Colonic mucosa (tissue), 4 donors: ENCODE measurements around the gene MAP2K1. TPM values are rescaled to one million over a fixed set of nuclear protein-coding genes. Genes with fewer than 3 reads are reported as not detected.
"Not testable (repeated sequence)": the region's sequence is repeated elsewhere in the genome, so short reads cannot be mapped to it uniquely, and the experiment has no call there.

Experiments used
- DNase-seq: peaks from one replicate; pipeline ENCODE4 v3.0.0-alpha.2; 2020
- H3K27ac ChIP-seq: fragments of 200-600 bp; one replicate; pipeline ENCODE4 v1.8.0; 2021
- H3K27me3 ChIP-seq: fragments of 200-600 bp; one replicate; pipeline ENCODE4 v1.8.0; 2021
- H3K36me3 ChIP-seq: fragments of 200-600 bp; one replicate; pipeline ENCODE4 v1.8.0; 2021
- H3K4me1 ChIP-seq: fragments of 200-600 bp; one replicate; pipeline ENCODE4 v1.8.0; 2021; ENCODE audit warnings: mild to moderate bottlenecking
- H3K4me3 ChIP-seq: fragments of 200-600 bp; one replicate; pipeline ENCODE4 v1.8.0; 2021
- H3K9ac ChIP-seq, 2 donors: one replicate each; pipeline ENCODE4 v1.7.0; 2013; ENCODE audit warnings: control low read depth in 2 of 2, low read depth in 2 of 2, low read length in 2 of 2
- H3K9me3 ChIP-seq: fragments of 200-600 bp; one replicate; pipeline ENCODE4 v1.8.0; 2021
- CTCF ChIP-seq: fragments of 200-600 bp; IDR thresholded peaks from one replicate; pipeline ENCODE4 v1.8.0; 2022; ENCODE audit warnings: antibody characterized with exemption, mild to moderate bottlenecking
- intact Hi-C: fragments of 100-400 bp; cut with DNase I; formaldehyde crosslinking; loops from one replicate; pipeline ENCODE4 v1.14.1; 2022
- total RNA-seq, 2 donors: library from RNA; stranded (reverse); fragmentation: NEBNext Ultra II Directional in 1 of 2; extraction: Animal tissue kit (Norgen Biotek cat#: 25700) in 1 of 2; gene quantifications; one replicate each; pipeline ENCODE4 v1.2.1, GENCODE V29; 2021
- donor health status: healthy.
- donor health status: DM: no; HTN: no; CAD: no.
- donor health status: DM: no; HTN: no; CAD: no.

The MAP2K1 gene
- total RNA-seq, 2 donors from 2014 or later = 50.0 to 53.2 TPM

GRCh38 chr15:66390678-66391077, 4.0 kb downstream of the MAP2K1 start:
- Histone ChIP-seq H3K36me3 (no peaks in the 10 kb centered on the region), H3K27me3 (no peaks in the 10 kb centered on the region), H3K27ac (no peak overlapping the region), H3K9me3 (no peaks in the 10 kb centered on the region), H3K4me3 (no peak overlapping the region), H3K9ac (no peak overlapping the region), H3K4me1 (peaks cover 4% of the 10 kb centered on the region)
- intact Hi-C loops = no loop called here
- peak; percentile 20 for DNase-seq
- TF ChIP-seq CTCF = no peak

GRCh38 chr15:66393037-66393436, 6.3 kb downstream of the MAP2K1 start:
- H3K36me3 ChIP-seq, intact Hi-C loops, H3K9ac ChIP-seq, H3K27me3 ChIP-seq, H3K27ac ChIP-seq, H3K4me3 ChIP-seq, DNase-seq, H3K4me1 ChIP-seq, H3K9me3 ChIP-seq: not testable (repeated sequence)

GRCh38 chr15:66394472-66394871, 7.8 kb downstream of the MAP2K1 start:
- no peak for DNase-seq
- Histone ChIP-seq H3K9me3 (no peaks in the 10 kb centered on the region), H3K9ac (no peak overlapping the region), H3K27ac (no peak overlapping the region), H3K4me3 (no peak overlapping the region), H3K27me3 (no peaks in the 10 kb centered on the region), H3K4me1 (no peaks in the 10 kb centered on the region), H3K36me3 (no peaks in the 10 kb centered on the region)
- intact Hi-C loops = no loop called here
- TF ChIP-seq CTCF = no peak

GRCh38 chr15:66394915-66395314, 8.2 kb downstream of the MAP2K1 start:
- Histone ChIP-seq H3K4me3 (no peak overlapping the region), H3K27ac (no peak overlapping the region), H3K9me3 (no peaks in the 10 kb centered on the region), H3K27me3 (no peaks in the 10 kb centered on the region), H3K9ac (no peak overlapping the region), H3K36me3 (no peaks in the 10 kb centered on the region), H3K4me1 (no peaks in the 10 kb centered on the region)
- intact Hi-C loops = no loop called here
- no peak for DNase-seq
- TF ChIP-seq CTCF = no peak

- no peak for TF ChIP-seq CTCF
- DNase-seq = no peak
- Histone ChIP-seq H3K36me3 (no peaks in the 10 kb centered on the region), H3K4me1 (no peaks in the 10 kb centered on the region), H3K27me3 (no peaks in the 10 kb centered on the region), H3K9ac (no peak overlapping the region), H3K27ac (no peak overlapping the region), H3K9me3 (no peaks in the 10 kb centered on the region), H3K4me3 (no peak overlapping the region)
- intact Hi-C loops = no loop called here
Observed at GRCh38 chr15:66399276-66399675, 12.6 kb downstream of the MAP2K1 start.

- no peak for DNase-seq
- no peak overlapping the region for H3K9ac ChIP-seq
- TF ChIP-seq CTCF = no peak
Observed at GRCh38 chr15:66400351-66400774, 13.7 kb downstream of the MAP2K1 start.

More at GRCh38 chr15:66400351-66400774, 13.7 kb downstream of the MAP2K1 start:
- Histone ChIP-seq H3K27me3 (no peaks in the 10 kb centered on the region), H3K4me3 (no peak overlapping the region), H3K4me1 (no peaks in the 10 kb centered on the region), H3K27ac (no peak overlapping the region), H3K36me3 (no peaks in the 10 kb centered on the region), H3K9me3 (no peaks in the 10 kb centered on the region)
- intact Hi-C loops = no loop called here
